DND-41 (cell line): Measurements from ENCODE around the gene NOC2L.
A peak's percentile ranks its signal among the peaks of the same experiment; 100 is the strongest.
"Not testable (repeated sequence)": the region's sequence is repeated elsewhere in the genome, so short reads cannot be mapped to it uniquely, and the experiment has no call there.

Experiments used
- ATAC-seq: fragments of 200-7000 bp; cut with Tn5 transposase; 3 replicates; pipeline ENCODE4 v1.9.1; 2021; ENCODE audit warnings: low read depth; ENCODE audit not compliant: insufficient read depth
- DNase-seq: peaks from one replicate; pipeline ENCODE4 v3.0.0-alpha.2; 2020
- H2AFZ ChIP-seq: 2 replicates; pipeline ENCODE4 v1.6.0; 2012; ENCODE audit warnings: low read depth, low read length
- H3K27ac ChIP-seq: 2 replicates; pipeline ENCODE4 v1.5.1; 2012; ENCODE audit warnings: low read length, inconsistent platforms
- H3K27me3 ChIP-seq: fragments of 200-600 bp; sonication (generic); 2 replicates; pipeline ENCODE4 v1.6.0; 2012; ENCODE audit warnings: low read length, mild to moderate bottlenecking, inconsistent platforms; ENCODE audit not compliant: insufficient read depth, poor library complexity
- H3K36me3 ChIP-seq: 2 replicates; pipeline ENCODE4 v1.5.1; 2012; ENCODE audit warnings: low read length, inconsistent platforms; ENCODE audit not compliant: insufficient read depth
- H3K4me1 ChIP-seq: 2 replicates; pipeline ENCODE4 v1.5.1; 2012; ENCODE audit warnings: mild to moderate bottlenecking, low read length; ENCODE audit not compliant: insufficient read depth
- H3K4me2 ChIP-seq: 2 replicates; pipeline ENCODE4 v1.6.0; 2012; ENCODE audit warnings: mild to moderate bottlenecking, moderate library complexity, low read length, inconsistent platforms; ENCODE audit not compliant: insufficient read depth
- H3K4me3 ChIP-seq, 2 experiments: fragments of 200-600 bp in 1 of 2; shearing (Covaris generic) in 1 of 2; 2 replicates each; pipeline ENCODE4 v1.5.1; 2012 to 2016; ENCODE audit warnings: inconsistent platforms in 2 of 2, low read length in 2 of 2, mild to moderate bottlenecking in 2 of 2, low read depth in 1 of 2, moderate library complexity in 1 of 2
- H3K79me2 ChIP-seq: 2 replicates; pipeline ENCODE4 v1.6.0; 2012; ENCODE audit warnings: low read length, inconsistent platforms; ENCODE audit not compliant: insufficient read depth
- H3K9ac ChIP-seq: 2 replicates; pipeline ENCODE4 v1.6.0; 2012; ENCODE audit warnings: low read depth, mild to moderate bottlenecking, inconsistent platforms, low read length, moderate library complexity
- H3K9me3 ChIP-seq: 2 replicates; pipeline ENCODE4 v1.5.1; 2012; ENCODE audit warnings: low read length, moderate library complexity, mild to moderate bottlenecking, inconsistent platforms; ENCODE audit not compliant: insufficient read depth, severe bottlenecking
- H4K20me1 ChIP-seq: 2 replicates; pipeline ENCODE4 v1.6.0; 2012; ENCODE audit warnings: low read length; ENCODE audit not compliant: insufficient read depth
- CTCF ChIP-seq: IDR thresholded peaks from 2 replicates; pipeline ENCODE4 v1.5.1; 2012; ENCODE audit warnings: borderline replicate concordance, low read length, moderate library complexity, mild to moderate bottlenecking; ENCODE audit not compliant: poor library complexity, severe bottlenecking; ENCODE audit errors: extremely low read depth
- EZH2 ChIP-seq: IDR thresholded peaks from 3 replicates; pipeline ENCODE4 v1.6.1; 2012; ENCODE audit warnings: borderline replicate concordance, low read depth, mild to moderate bottlenecking, moderate library complexity, low read length, inconsistent platforms; ENCODE audit not compliant: severe bottlenecking

NOC2L gene

DNA sequence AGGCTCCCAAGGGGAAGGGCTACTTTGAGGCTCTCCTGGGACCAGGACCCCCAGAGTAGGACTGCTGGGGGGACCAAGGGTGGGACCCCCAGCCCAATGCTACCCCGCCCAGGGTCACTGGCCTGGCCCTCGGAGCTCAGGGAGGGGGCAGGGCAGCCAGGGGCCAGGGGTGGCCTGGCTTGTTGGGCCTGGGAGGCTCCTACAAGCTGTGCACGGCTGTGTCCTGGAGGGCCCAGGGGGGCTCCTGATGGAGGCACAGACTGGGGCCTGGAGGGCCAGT, 38.6 kb upstream of the NOC2L start:
- Histone ChIP-seq H2AFZ (no peak overlapping the region), H3K9me3 (no peaks in the 10 kb centered on the region), H3K4me2 (no peak overlapping the region), H3K79me2 (no peaks in the 10 kb centered on the region), H3K27ac (no peak overlapping the region), H3K4me3 (no peak overlapping the region), H3K27me3 (peaks cover 32% of the 10 kb centered on the region), H3K36me3 (no peaks in the 10 kb centered on the region), H3K9ac (no peak overlapping the region), H3K4me1 (peaks cover 8% of the 10 kb centered on the region; the same call in 1 of the 2 replicates), H4K20me1 (peaks cover 9% of the 10 kb centered on the region)
- ATAC-seq (no peak), DNase-seq (no peak)
- TF ChIP-seq CTCF (no peak), EZH2 (no peak)

DNA sequence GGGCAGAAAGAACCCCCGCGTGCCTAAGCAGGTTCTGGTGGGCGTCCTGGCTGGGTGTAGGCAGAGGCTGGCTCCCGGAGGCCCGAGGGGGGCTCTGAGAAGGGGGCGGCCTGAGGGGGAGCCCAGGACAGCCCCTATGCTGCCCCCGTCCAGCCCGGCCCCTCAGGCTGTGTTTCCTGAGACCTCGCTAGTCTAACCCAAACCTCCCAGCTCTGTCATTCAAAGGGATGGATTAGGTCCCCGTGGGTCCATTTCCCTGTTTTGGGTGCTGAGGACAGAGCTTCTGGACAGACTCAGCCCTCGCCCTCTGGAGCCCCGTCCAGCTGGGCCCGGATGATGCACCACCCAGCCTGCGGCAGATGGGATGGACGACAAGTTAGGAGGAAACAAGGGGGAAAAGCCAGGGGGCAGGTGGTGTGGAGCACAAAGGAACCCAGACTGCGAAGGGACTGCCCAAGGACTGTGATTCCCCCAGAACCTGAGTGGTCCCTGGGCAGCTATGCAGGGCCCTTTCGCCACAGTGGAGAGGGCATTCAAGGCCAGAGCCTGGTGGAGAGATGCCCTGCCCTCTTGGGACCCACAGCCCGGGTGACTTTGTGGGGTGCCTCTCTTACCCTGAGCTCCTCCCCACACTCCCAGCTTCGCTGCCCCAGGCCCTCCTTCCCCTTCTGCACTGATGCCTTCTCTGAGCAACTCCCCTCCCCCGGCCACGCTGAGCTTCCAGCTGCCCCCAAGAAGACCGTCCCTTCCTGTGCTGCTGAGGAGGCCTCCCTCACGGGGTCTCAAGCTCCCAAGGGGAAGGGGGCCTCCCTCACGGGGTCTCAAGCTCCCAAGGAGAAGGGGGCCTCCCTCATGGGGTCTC, 38.0 kb upstream of the NOC2L start:
- H3K27ac ChIP-seq, result no peak overlapping the region
- H3K27me3 ChIP-seq, result peaks cover 30% of the 10 kb centered on the region
- H2AFZ ChIP-seq, result no peak overlapping the region
- H3K4me2 ChIP-seq, result no peak overlapping the region
- peaks cover 9% of the 10 kb centered on the region for H4K20me1 ChIP-seq
- no peak overlapping the region for H3K9ac ChIP-seq
- no peaks in the 10 kb centered on the region for H3K79me2 ChIP-seq
- H3K4me1 ChIP-seq, result peaks cover 8% of the 10 kb centered on the region; the same call in 1 of the 2 replicates
- H3K4me3 ChIP-seq, result no peak overlapping the region
- TF ChIP-seq EZH2, result no peak
- TF ChIP-seq CTCF, result no peak
- no peak for DNase-seq
- no peaks in the 10 kb centered on the region for H3K36me3 ChIP-seq
- ATAC-seq, result no peak
- no peaks in the 10 kb centered on the region for H3K9me3 ChIP-seq

- ATAC-seq (no peak), DNase-seq (peak; percentile 44)
- H3K4me2 ChIP-seq, result no peak overlapping the region
Observed at GRCh38 chr1:995665-996633, 36.9 kb upstream of the NOC2L start.

GRCh38 chr1:994546-994945, 35.5 kb upstream of the NOC2L start:
- not testable (repeated sequence) for H3K36me3 ChIP-seq, H3K9me3 ChIP-seq, H3K27ac ChIP-seq, H3K9ac ChIP-seq, H3K4me1 ChIP-seq, H4K20me1 ChIP-seq, H2AFZ ChIP-seq, ATAC-seq, H3K4me2 ChIP-seq, DNase-seq, H3K4me3 ChIP-seq, H3K79me2 ChIP-seq
- peaks cover 14% of the 10 kb centered on the region for H3K27me3 ChIP-seq

More at GRCh38 chr1:995665-996633, 36.9 kb upstream of the NOC2L start:
- H3K9ac ChIP-seq, result no peak overlapping the region
- H3K27ac ChIP-seq, result no peak overlapping the region
- H3K27me3 ChIP-seq, result peaks cover 26% of the 10 kb centered on the region
- H3K36me3 ChIP-seq, result no peaks in the 10 kb centered on the region
- H3K9me3 ChIP-seq, result no peaks in the 10 kb centered on the region
- H3K4me1 ChIP-seq, result peaks cover 8% of the 10 kb centered on the region; the same call in 1 of the 2 replicates
- no peaks in the 10 kb centered on the region for H3K79me2 ChIP-seq
- TF ChIP-seq CTCF (no peak), EZH2 (no peak)
- H2AFZ ChIP-seq, result no peak overlapping the region
- peaks cover 9% of the 10 kb centered on the region for H4K20me1 ChIP-seq
- no peak overlapping the region for H3K4me3 ChIP-seq
